ENCODE data around the gene MIEF1. TPM values are rescaled to one million over a fixed set of nuclear protein-coding genes. Genes with fewer than 3 reads are reported as not detected.

The MIEF1 gene
- total and polyA plus RNA-seq, 2 donors (not counting 1 experiment from before 2014, with no cell fraction given) = 9.8 to 37.2 TPM

- intact Hi-C loops (cut with micrococcal nuclease) = no loop called here
- Mint-ChIP-seq H3K27ac (peak overlapping the region; percentile 74), H3K9me3 (ENCODE audit: insufficient read depth) (no peaks in the 10 kb centered on the region), H3K4me3 (peak overlapping the region; percentile 67), H3K4me1 (peaks cover 88% of the 10 kb centered on the region), H3K27me3 (no peaks in the 10 kb centered on the region)
- ChIA-PET POLR2A (interaction anchor here (0.7 to 1.1 kb wide), 2 partner anchors 19 to 21 kb away, joined by 3 to 10 read pairs; no protein-coding TSS in a partner anchor), CTCF (interaction anchor here (0.6 to 2.8 kb wide), 10 partner anchors 8 to 558 kb away, joined by 3 to 10 read pairs (median 4); partner anchors contain the start of gene TAB1)
- ATAC-seq (ENCODE audit: low read depth) (no peak), DNase-seq (peak; percentile 20)
- Histone ChIP-seq H3K79me2 (ENCODE audit: control insufficient read depth, insufficient read depth, low read length) (peaks cover 27% of the 10 kb centered on the region), H4K20me1 (ENCODE audit: control insufficient read depth, insufficient read depth, low read length, poor library complexity, severe bottlenecking) (no peaks in the 10 kb centered on the region), H3K9ac (ENCODE audit: low read length) (no peak overlapping the region), H3K4me2 (replicated peaks; ENCODE audit: low read depth, low read length, poor library complexity, severe bottlenecking) (peak overlapping the region; percentile 74), H3K4me3 (ENCODE audit: control extremely low read depth in 1 of 5, extremely low read depth in 1 of 5, insufficient read depth in 1 of 5, low read depth in 2 of 5, low read length in 4 of 5) (no peak overlapping the region), H3K36me3 (replicated peaks in 1 of 2; ENCODE audit: control extremely low read depth in 1 of 2, control insufficient read depth in 1 of 2, extremely low read depth in 1 of 2, insufficient read depth in 2 of 2, low read length in 1 of 2) (no peaks in the 10 kb centered on the region), H3K27ac (ENCODE audit: low read length in 2 of 2) (peak overlapping the region; percentile 11 to 32), H2AFZ (ENCODE audit: insufficient read depth, low read depth, low read length, poor library complexity, severe bottlenecking) (no peak overlapping the region), H3K27me3 (replicated peaks in 1 of 4; ENCODE audit: control extremely low read depth in 1 of 4, control insufficient read depth in 3 of 4, insufficient read depth in 4 of 4, low read length in 3 of 4) (no peaks in the 10 kb centered on the region), H3K4me1 (ENCODE audit: control insufficient read depth in 2 of 2, insufficient read depth in 2 of 2, low read length in 2 of 2) (peaks cover 66 to 99% of the 10 kb centered on the region in 2 donors), H3K9me3 (ENCODE audit: control extremely low read depth in 1 of 3, control insufficient read depth in 2 of 3, insufficient read depth in 1 of 3, low read length in 2 of 3) (no peaks in the 10 kb centered on the region)
- TF ChIP-seq CTCF (IDR thresholded peaks at IDR 0.05) = no peak
- TF ChIP-seq EZH2 (IDR thresholded peaks at IDR 0.05; ENCODE audit: borderline replicate concordance, insufficient read depth, low read depth, low read length, poor library complexity, severe bottlenecking) = no peak
- 78% methylated on average over 14 of the region's 17 CpGs for WGBS (ENCODE audit: insufficient coverage)
These were observed 34.6 kb upstream of the MIEF1 start for GRCh38 chr22:39467390-39467895.

- H3K4me3 Mint-ChIP-seq = peak overlapping the region; percentile 54
- ChIA-PET CTCF (interaction anchor here (0.5 to 2.0 kb wide), 7 partner anchors 15 to 125 kb away, joined by 3 to 7 read pairs (median 3); no protein-coding TSS in a partner anchor), POLR2A (no interaction called here)
- Histone ChIP-seq H3K36me3 (replicated peaks in 1 of 2; ENCODE audit: control extremely low read depth in 1 of 2, control insufficient read depth in 1 of 2, extremely low read depth in 1 of 2, insufficient read depth in 2 of 2, low read length in 1 of 2) (no peaks in the 10 kb centered on the region), H4K20me1 (ENCODE audit: control insufficient read depth, insufficient read depth, low read length, poor library complexity, severe bottlenecking) (no peaks in the 10 kb centered on the region), H3K9ac (ENCODE audit: low read length) (no peak overlapping the region), H3K79me2 (ENCODE audit: control insufficient read depth, insufficient read depth, low read length) (peaks cover 17% of the 10 kb centered on the region), H3K27me3 (replicated peaks in 1 of 4; ENCODE audit: control extremely low read depth in 1 of 4, control insufficient read depth in 3 of 4, insufficient read depth in 4 of 4, low read length in 3 of 4) (no peaks in the 10 kb centered on the region), H2AFZ (ENCODE audit: insufficient read depth, low read depth, low read length, poor library complexity, severe bottlenecking) (no peak overlapping the region), H3K4me2 (replicated peaks; ENCODE audit: low read depth, low read length, poor library complexity, severe bottlenecking) (no peak overlapping the region), H3K4me3 (ENCODE audit: control extremely low read depth in 1 of 5, extremely low read depth in 1 of 5, insufficient read depth in 1 of 5, low read depth in 2 of 5, low read length in 4 of 5) (no peak overlapping the region), H3K9me3 (ENCODE audit: control extremely low read depth in 1 of 3, control insufficient read depth in 2 of 3, insufficient read depth in 1 of 3, low read length in 2 of 3) (no peaks in the 10 kb centered on the region), H3K4me1 (ENCODE audit: control insufficient read depth in 2 of 2, insufficient read depth in 2 of 2, low read length in 2 of 2) (peaks cover 64 to 97% of the 10 kb centered on the region in 2 donors), H3K27ac (ENCODE audit: low read length in 2 of 2) (no peak overlapping the region)
- TF ChIP-seq CTCF (IDR thresholded peaks at IDR 0.05) (no peak), EZH2 (IDR thresholded peaks at IDR 0.05; ENCODE audit: borderline replicate concordance, insufficient read depth, low read depth, low read length, poor library complexity, severe bottlenecking) (no peak)
- no peaks in the 10 kb centered on the region for H3K27me3 Mint-ChIP-seq
- WGBS (ENCODE audit: insufficient coverage) = 63% methylated on average over 17 of the region's 18 CpGs
- intact Hi-C loops (cut with micrococcal nuclease) = no loop called here
- peaks cover 87% of the 10 kb centered on the region for H3K4me1 Mint-ChIP-seq
- peak overlapping the region; percentile 75 for H3K27ac Mint-ChIP-seq
- H3K9me3 Mint-ChIP-seq (ENCODE audit: insufficient read depth) = no peaks in the 10 kb centered on the region
- DNase-seq (no peak), ATAC-seq (ENCODE audit: low read depth) (no peak)
These were observed 33.4 kb upstream of the MIEF1 start for GRCh38 chr22:39468487-39469325.

Data from B cell (primary cell).